Hepatocyte (in vitro differentiated cells): Measurements from ENCODE around the gene REXO1. TPM values are rescaled to one million over a fixed set of nuclear protein-coding genes. Genes with fewer than 3 reads are reported as not detected.

ENCODE experiments used
- DNase-seq: peaks from one replicate; pipeline ENCODE4 v3.0.0-alpha.2; 2016; ENCODE audit warnings: low spot score
- H2AFZ ChIP-seq: fragments of 200-600 bp; sonication (generic); 2 replicates; pipeline ENCODE4 v1.6.0; 2016; ENCODE audit warnings: antibody characterized with exemption, mild to moderate bottlenecking
- H3K27ac ChIP-seq: fragments of 200-600 bp; sonication (generic); 2 replicates; pipeline ENCODE4 v1.5.1; 2016; ENCODE audit warnings: mild to moderate bottlenecking
- H3K27me3 ChIP-seq: fragments of 200-600 bp; sonication (generic); 2 replicates; pipeline ENCODE4 v1.6.1; 2016
- H3K36me3 ChIP-seq: fragments of 200-600 bp; sonication (generic); replicated peaks from 2 replicates; pipeline ENCODE4 v1.5.1; 2016; ENCODE audit warnings: low read depth; ENCODE audit not compliant: insufficient read depth
- H3K4me1 ChIP-seq: fragments of 200-600 bp; sonication (generic); 2 replicates; pipeline ENCODE4 v1.5.1; 2016; ENCODE audit warnings: mild to moderate bottlenecking, moderate library complexity; ENCODE audit not compliant: insufficient read depth
- H3K4me2 ChIP-seq: fragments of 200-600 bp; sonication (generic); 2 replicates; pipeline ENCODE4 v1.6.0; 2016
- H3K4me3 ChIP-seq: fragments of 200-600 bp; sonication (generic); 2 replicates; pipeline ENCODE4 v1.5.1; 2016; ENCODE audit warnings: mild to moderate bottlenecking
- H3K79me2 ChIP-seq: fragments of 200-600 bp; sonication (generic); 2 replicates; pipeline ENCODE4 v1.6.0; 2017; ENCODE audit warnings: mild to moderate bottlenecking
- H3K9me2 ChIP-seq: fragments of 200-600 bp; sonication (generic); replicated peaks from 2 replicates; pipeline ENCODE4 v1.6.0; 2017; ENCODE audit warnings: mild to moderate bottlenecking; ENCODE audit not compliant: insufficient read depth
- H3K9me3 ChIP-seq: fragments of 200-600 bp; sonication (generic); 2 replicates; pipeline ENCODE4 v1.5.1; 2016; ENCODE audit warnings: low read depth, mild to moderate bottlenecking
- H4K20me1 ChIP-seq: fragments of 200-600 bp; sonication (generic); 2 replicates; pipeline ENCODE4 v1.6.0; 2016; ENCODE audit warnings: mild to moderate bottlenecking; ENCODE audit not compliant: insufficient read depth, poor library complexity, severe bottlenecking
- EZH2 ChIP-seq: fragments of 200-600 bp; sonication (generic); IDR thresholded peaks from 2 replicates; pipeline ENCODE4 v1.6.1; 2016; ENCODE audit warnings: antibody characterized with exemption, mild to moderate bottlenecking, borderline replicate concordance
- EZH2phosphoT487 ChIP-seq: fragments of 200-600 bp; sonication (generic); IDR thresholded peaks from one replicate; pipeline ENCODE4 v1.6.1; 2018; ENCODE audit warnings: antibody characterized with exemption, mild to moderate bottlenecking, low read depth, moderate library complexity; ENCODE audit not compliant: unreplicated experiment, severe bottlenecking
- WGBS: methylation state at CpG from one replicate; pipeline ENCODE4 v1.1.6; 2016; ENCODE audit warnings: low lambda C conversion rate; ENCODE audit errors: missing lambda C conversion rate; 5-methylcytosine and 5-hydroxymethylcytosine counted together
- polyA plus RNA-seq: library from polyadenylated mRNA; unstranded; fragments of >200 nt; fragmentation: Nextera tagmentation; extraction: Ambion mirVana; gene quantifications from 2 replicates; pipeline ENCODE4 v1.2.1, GENCODE V29; 2016
- total RNA-seq: library from RNA; depleted of rRNA; stranded (reverse); fragments of >200 nt; gene quantifications from 2 replicates; pipeline ENCODE4 v1.2.3, GENCODE V29; 2014
- TF ChIP-seq, protein P1 (sequence below): fragments of 200-600 bp; sonication (generic); IDR thresholded peaks from 2 replicates; pipeline ENCODE4 v1.5.1; 2016; ENCODE audit warnings: antibody characterized with exemption, mild to moderate bottlenecking; ENCODE audit not compliant: poor library complexity

REXO1 gene, protein sequence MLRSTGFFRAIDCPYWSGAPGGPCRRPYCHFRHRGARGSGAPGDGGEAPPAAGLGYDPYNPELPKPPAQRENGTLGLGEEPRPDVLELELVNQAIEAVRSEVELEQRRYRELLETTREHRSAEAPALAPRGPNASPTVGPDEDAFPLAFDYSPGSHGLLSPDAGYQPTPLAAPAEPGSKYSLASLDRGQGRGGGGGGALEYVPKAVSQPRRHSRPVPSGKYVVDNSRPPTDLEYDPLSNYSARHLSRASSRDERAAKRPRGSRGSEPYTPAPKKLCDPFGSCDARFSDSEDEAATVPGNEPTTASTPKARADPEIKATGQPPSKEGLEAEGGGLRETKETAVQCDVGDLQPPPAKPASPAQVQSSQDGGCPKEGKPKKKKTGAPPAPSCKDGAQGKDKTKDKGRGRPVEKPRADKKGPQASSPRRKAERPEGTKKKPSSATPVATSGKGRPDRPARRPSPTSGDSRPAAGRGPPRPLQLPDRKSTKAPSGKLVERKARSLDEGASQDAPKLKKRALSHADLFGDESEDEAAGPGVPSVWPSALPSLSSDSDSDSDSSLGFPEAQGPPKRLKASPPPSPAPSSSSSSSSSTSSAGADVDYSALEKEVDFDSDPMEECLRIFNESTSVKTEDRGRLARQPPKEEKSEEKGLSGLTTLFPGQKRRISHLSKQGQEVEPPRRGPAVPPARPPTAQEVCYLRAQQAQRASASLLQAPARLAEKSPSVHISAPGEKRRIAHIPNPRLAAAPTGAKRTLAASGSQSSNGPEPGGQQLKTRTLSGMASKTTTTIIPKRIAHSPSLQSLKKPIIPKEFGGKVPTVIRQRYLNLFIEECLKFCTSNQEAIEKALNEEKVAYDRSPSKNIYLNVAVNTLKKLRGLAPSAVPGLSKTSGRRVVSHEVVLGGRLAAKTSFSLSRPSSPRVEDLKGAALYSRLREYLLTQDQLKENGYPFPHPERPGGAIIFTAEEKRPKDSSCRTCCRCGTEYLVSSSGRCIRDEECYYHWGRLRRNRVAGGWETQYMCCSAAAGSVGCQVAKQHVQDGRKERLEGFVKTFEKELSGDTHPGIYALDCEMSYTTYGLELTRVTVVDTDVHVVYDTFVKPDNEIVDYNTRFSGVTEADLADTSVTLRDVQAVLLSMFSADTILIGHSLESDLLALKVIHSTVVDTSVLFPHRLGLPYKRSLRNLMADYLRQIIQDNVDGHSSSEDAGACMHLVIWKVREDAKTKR
- total RNA-seq (13.2 and 13.4 TPM in 2 replicates), polyA plus RNA-seq (22.8 and 26.2 TPM in 2 replicates)

DNA sequence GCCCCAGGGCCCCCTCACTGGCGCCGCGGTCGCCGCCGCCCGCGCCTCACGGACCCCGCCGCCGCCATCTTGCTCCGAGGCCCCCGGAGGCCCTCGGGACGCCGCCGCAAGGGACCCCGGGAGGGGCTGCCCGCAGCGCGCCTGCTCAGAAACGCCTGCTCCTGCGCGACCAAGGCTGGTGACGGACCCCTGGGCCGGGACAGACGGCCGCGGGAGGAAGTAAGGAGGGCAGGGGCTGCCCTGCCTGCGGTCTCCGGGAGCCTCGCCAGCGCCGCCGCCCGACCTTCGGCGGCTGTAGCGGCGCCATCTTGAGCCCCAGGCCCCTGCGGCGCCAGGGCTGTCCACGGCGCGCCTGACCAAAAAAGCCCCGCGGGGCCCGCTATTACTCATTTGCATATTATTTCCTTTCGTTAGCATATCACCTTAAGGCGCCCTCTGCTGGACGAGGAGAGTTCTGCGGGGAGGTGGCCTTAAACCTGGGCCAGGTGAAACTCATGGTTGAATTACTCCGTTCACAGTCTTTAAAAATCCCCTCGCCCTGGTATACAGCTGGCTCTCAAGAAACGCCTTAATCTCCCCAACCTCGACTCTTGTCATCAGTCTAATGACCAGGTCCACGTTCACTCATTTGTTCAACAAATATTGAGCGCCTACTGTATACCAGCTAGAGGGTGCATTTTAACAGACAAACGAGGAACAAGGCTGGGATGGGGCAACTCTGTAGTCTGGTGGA is at the start of gene REXO1:
Gene REXO1 (minus strand): TSS at position 85 of the 733 bp plus-strand sequence. CDS start 125 bp downstream, outside the sequence.
- H3K9me3 ChIP-seq = no peaks in the 10 kb centered on the region
- peaks cover 46% of the 10 kb centered on the region for H4K20me1 ChIP-seq
- H3K27ac ChIP-seq = peak within 1 kb of the TSS; percentile 100
- 5% methylated on average over 43 of the region's 60 CpGs for WGBS
- peak within 1 kb of the TSS; percentile 97 for H3K4me3 ChIP-seq
- H2AFZ ChIP-seq = peak within 1 kb of the TSS; percentile 93
- peaks cover 12% of the 10 kb centered on the region for H3K4me1 ChIP-seq
- H3K27me3 ChIP-seq = no peaks in the 10 kb centered on the region
- H3K36me3 ChIP-seq = no peaks in the 10 kb centered on the region
- peaks cover 55% of the 10 kb centered on the region for H3K79me2 ChIP-seq
- DNase-seq = peak; percentile 97
- no peaks in the 10 kb centered on the region for H3K9me2 ChIP-seq
- TF ChIP-seq, protein P1, sequence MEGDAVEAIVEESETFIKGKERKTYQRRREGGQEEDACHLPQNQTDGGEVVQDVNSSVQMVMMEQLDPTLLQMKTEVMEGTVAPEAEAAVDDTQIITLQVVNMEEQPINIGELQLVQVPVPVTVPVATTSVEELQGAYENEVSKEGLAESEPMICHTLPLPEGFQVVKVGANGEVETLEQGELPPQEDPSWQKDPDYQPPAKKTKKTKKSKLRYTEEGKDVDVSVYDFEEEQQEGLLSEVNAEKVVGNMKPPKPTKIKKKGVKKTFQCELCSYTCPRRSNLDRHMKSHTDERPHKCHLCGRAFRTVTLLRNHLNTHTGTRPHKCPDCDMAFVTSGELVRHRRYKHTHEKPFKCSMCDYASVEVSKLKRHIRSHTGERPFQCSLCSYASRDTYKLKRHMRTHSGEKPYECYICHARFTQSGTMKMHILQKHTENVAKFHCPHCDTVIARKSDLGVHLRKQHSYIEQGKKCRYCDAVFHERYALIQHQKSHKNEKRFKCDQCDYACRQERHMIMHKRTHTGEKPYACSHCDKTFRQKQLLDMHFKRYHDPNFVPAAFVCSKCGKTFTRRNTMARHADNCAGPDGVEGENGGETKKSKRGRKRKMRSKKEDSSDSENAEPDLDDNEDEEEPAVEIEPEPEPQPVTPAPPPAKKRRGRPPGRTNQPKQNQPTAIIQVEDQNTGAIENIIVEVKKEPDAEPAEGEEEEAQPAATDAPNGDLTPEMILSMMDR = peak; percentile 96
- TF ChIP-seq EZH2phosphoT487 = no peak
- H3K4me2 ChIP-seq = peak within 1 kb of the TSS; percentile 86

DNA sequence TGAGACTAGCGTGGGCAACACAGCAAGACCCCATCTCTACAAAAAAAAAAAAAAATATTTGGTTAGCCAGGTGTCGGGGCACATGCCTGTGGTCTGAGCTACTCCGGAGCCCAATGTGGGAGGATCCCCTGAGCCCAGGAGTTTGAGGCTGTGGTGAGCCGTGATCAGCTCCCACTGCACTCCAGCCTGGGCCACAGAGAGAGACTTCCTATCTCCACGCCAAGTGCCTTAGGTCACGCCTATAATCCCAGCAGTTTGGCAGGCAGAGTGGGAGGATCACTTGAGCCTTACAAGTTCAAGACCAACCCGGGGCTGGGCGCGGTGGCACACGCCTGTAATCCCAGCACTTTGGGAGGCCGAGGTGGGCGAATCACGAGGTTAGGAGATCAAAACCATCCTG is 48.2 kb upstream of the REXO1 start:
- DNase-seq = no peak

DNA sequence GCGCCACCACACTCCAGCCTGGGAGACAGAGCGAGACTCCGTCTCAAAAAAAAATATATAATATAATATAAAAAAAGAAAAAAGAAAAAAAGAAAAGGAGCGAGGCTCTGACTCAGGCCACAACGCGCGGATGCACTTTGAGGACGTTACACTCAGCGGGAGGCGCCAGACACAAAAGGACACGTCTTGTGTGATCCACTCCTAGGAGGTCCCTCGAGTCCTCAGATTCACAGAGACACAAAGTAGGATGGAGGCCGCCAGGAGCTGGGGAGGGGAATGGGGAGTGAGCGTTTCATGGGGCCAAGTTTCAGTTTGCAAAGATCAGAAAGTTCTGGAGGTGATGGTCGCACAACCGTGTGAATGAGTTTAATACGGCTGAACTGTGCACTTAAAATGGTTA is 45.5 kb upstream of the REXO1 start:
- Histone ChIP-seq H2AFZ (no peak overlapping the region), H3K36me3 (no peaks in the 10 kb centered on the region), H3K9me3 (no peaks in the 10 kb centered on the region), H3K79me2 (no peaks in the 10 kb centered on the region), H3K4me1 (no peaks in the 10 kb centered on the region), H3K4me3 (no peak overlapping the region), H4K20me1 (no peaks in the 10 kb centered on the region), H3K4me2 (no peak overlapping the region), H3K27ac (no peak overlapping the region), H3K9me2 (no peaks in the 10 kb centered on the region), H3K27me3 (no peaks in the 10 kb centered on the region)
- TF ChIP-seq EZH2 (no peak), EZH2phosphoT487 (no peak)
- TF ChIP-seq, protein P1 = no peak
- 82% methylated on average over 16 of the region's 17 CpGs for WGBS
- DNase-seq = no peak

More for the DNA sequence above, 48.2 kb upstream of the REXO1 start:
- Histone ChIP-seq H3K4me1 (no peaks in the 10 kb centered on the region), H3K79me2 (no peaks in the 10 kb centered on the region), H3K27ac (no peak overlapping the region), H3K36me3 (no peaks in the 10 kb centered on the region), H3K9me3 (no peaks in the 10 kb centered on the region), H4K20me1 (no peaks in the 10 kb centered on the region), H3K4me2 (no peak overlapping the region), H3K4me3 (no peak overlapping the region), H3K9me2 (no peaks in the 10 kb centered on the region), H2AFZ (no peak overlapping the region), H3K27me3 (no peaks in the 10 kb centered on the region)
- TF ChIP-seq, protein P1 = no peak
- TF ChIP-seq EZH2phosphoT487 (no peak), EZH2 (no peak)
- WGBS = 90% methylated on average over 13 of the region's 13 CpGs
